ENCODE results near the gene MOB3B. TPM values are rescaled to one million over a fixed set of nuclear protein-coding genes. Genes with fewer than 3 reads are reported as not detected.

MOB3B gene
- polyA plus RNA-seq, 1 experiment, result 0.38 TPM

DNA sequence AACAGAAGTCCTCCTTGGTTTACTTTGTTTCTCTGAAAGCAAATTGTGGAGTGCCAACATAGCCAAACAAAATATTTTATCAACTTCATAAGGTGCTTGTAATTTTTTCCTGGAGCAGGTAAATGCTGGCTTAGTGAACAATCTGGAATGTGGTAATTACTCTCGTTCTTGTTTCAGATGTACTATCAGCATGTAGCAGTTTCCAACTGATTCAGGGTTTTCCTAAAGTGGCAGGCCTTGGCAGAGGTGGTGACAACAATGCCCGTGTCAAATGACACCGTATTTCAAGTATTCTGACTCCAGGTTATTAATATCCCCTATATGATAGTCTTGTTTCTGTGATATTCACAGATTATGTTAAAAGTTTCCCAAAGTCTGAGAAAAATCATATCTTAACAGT is 42.4 kb upstream of the MOB3B start:
- ChIA-PET CTCF (interaction anchor here (2.7 kb wide), 1 partner anchor 24 kb away, joined by 9 read pairs; no protein-coding TSS in a partner anchor), POLR2A (no interaction called here)
- Histone ChIP-seq H3K27ac (ENCODE audit: low read depth, low read length) (no peak overlapping the region), H3K4me3 (ENCODE audit: low read depth, low read length) (peak overlapping the region; percentile 73; the same call in 1 of the 2 replicates), H3K27me3 (ENCODE audit: control insufficient read depth, insufficient read depth, low read length) (no peaks in the 10 kb centered on the region), H3K9me3 (ENCODE audit: control insufficient read depth, insufficient read depth, low read length) (no peaks in the 10 kb centered on the region; the same call in 1 of the 2 replicates)
- DNase-seq (ENCODE audit: low read depth, low spot score), result no peak
- TF ChIP-seq, protein P1, sequence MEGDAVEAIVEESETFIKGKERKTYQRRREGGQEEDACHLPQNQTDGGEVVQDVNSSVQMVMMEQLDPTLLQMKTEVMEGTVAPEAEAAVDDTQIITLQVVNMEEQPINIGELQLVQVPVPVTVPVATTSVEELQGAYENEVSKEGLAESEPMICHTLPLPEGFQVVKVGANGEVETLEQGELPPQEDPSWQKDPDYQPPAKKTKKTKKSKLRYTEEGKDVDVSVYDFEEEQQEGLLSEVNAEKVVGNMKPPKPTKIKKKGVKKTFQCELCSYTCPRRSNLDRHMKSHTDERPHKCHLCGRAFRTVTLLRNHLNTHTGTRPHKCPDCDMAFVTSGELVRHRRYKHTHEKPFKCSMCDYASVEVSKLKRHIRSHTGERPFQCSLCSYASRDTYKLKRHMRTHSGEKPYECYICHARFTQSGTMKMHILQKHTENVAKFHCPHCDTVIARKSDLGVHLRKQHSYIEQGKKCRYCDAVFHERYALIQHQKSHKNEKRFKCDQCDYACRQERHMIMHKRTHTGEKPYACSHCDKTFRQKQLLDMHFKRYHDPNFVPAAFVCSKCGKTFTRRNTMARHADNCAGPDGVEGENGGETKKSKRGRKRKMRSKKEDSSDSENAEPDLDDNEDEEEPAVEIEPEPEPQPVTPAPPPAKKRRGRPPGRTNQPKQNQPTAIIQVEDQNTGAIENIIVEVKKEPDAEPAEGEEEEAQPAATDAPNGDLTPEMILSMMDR (IDR thresholded peaks at IDR 0.05; ENCODE audit: low read depth, low read length), result no peak

DNA sequence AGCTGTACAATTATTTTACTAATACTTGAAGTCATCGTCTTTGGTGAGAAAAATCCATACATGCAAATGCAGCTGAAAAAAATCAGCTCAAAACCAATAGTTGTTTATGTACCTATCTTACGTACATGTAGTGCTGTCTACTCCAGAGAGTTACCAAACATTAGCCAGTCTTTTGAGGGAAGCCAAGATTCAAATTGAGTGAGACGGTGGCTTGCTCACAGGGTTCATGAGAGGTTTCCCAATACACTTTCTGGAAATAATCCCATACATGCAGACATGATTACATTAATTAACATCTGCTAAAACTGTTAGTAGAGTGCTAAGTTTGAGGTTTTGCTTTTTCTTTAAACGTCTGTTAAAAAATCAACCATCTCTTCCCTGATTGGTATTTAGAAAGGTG is 41.4 kb upstream of the MOB3B start:
- Histone ChIP-seq H3K4me3 (ENCODE audit: low read depth, low read length) (no peak overlapping the region), H3K9me3 (ENCODE audit: control insufficient read depth, insufficient read depth, low read length) (no peaks in the 10 kb centered on the region; the same call in 1 of the 2 replicates), H3K27ac (ENCODE audit: low read depth, low read length) (no peak overlapping the region), H3K27me3 (ENCODE audit: control insufficient read depth, insufficient read depth, low read length) (no peaks in the 10 kb centered on the region)
- TF ChIP-seq, protein P1 (IDR thresholded peaks at IDR 0.05; ENCODE audit: low read depth, low read length), result no peak
- POLR2A ChIA-PET, result no interaction called here
- DNase-seq (ENCODE audit: low read depth, low spot score), result no peak
- CTCF ChIA-PET, result interaction anchor here (2.7 kb wide), 1 partner anchor 23 kb away, joined by 9 read pairs; no protein-coding TSS in a partner anchor

DNA sequence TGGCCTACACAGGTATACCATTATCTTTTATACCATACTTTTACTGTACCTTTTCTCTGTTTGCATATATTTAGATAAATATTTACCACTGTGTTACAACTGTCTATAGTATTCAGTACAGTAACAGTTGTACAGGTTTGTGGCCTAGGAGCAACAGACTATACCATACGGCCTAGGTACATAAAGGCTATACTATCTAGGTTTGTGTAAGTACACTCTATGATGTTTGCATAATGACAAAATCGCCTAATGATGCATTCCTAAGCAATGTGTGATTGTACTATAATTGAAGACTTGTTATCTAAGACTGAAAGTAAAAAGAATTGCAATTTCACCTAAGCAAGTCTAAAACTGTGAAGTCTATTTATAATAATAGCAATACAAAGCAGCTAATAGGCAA is 39.8 kb upstream of the MOB3B start:
- ChIA-PET CTCF (interaction anchor here (0.7 to 2.7 kb wide), 2 partner anchors 21 to 236 kb away, joined by 5 to 9 read pairs; no protein-coding TSS in a partner anchor), POLR2A (no interaction called here)
- Histone ChIP-seq H3K27me3 (ENCODE audit: control insufficient read depth, insufficient read depth, low read length) (no peaks in the 10 kb centered on the region), H3K4me3 (ENCODE audit: low read depth, low read length) (no peak overlapping the region), H3K9me3 (ENCODE audit: control insufficient read depth, insufficient read depth, low read length) (no peaks in the 10 kb centered on the region; the same call in 1 of the 2 replicates), H3K27ac (ENCODE audit: low read depth, low read length) (no peak overlapping the region)
- TF ChIP-seq, protein P1 (IDR thresholded peaks at IDR 0.05; ENCODE audit: low read depth, low read length), result no peak
- no peak for DNase-seq (ENCODE audit: low read depth, low spot score)

DNA sequence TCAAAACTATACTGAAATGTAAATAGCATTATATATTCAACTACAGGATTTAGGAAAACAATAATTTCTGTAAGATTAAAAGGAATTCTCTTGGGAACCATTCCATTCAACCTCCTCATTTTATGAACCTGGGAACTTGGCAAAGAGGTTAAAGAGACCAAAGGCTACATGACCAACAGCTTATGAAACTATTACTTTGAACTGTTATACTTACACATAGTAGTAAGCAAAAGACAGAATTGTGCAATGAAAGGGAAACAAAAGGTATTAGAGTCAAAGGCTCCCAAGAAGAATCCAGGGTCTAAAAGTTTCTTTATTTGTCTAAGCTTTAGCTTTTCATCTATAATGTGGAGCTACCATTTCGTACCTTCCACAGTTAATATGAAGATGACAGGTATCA is 36.5 kb upstream of the MOB3B start:
- TF ChIP-seq, protein P1 (IDR thresholded peaks at IDR 0.05; ENCODE audit: low read depth, low read length), result no peak
- POLR2A ChIA-PET, result no interaction called here
- CTCF ChIA-PET, result interaction anchor here (0.6 to 2.0 kb wide), 4 partner anchors 13 to 233 kb away, joined by 4 to 13 read pairs (median 7); no protein-coding TSS in a partner anchor
- Histone ChIP-seq H3K27ac (ENCODE audit: low read depth, low read length) (no peak overlapping the region), H3K9me3 (ENCODE audit: control insufficient read depth, insufficient read depth, low read length) (no peaks in the 10 kb centered on the region), H3K4me3 (ENCODE audit: low read depth, low read length) (no peak overlapping the region), H3K27me3 (ENCODE audit: control insufficient read depth, insufficient read depth, low read length) (no peaks in the 10 kb centered on the region)
- DNase-seq (ENCODE audit: low read depth, low spot score), result no peak

DNA sequence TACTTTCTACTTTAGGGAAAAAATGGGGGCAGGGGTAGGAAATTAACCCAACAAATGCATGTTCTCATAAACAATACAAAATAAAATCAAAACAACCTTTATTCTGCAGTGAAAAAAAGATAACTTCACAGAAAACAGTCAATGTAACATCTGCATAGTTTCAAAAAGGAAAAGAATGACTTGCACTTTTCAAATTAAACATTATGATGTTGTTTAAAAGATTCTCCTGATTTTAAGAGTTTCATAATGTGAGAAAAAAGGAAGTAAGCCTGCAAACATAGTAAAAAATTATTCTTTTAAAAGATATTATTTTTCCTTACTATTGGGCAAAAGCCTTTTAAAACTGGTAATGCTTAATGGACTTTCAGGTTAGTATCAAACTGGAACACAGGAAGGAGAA is 36.1 kb upstream of the MOB3B start:
- ChIA-PET POLR2A (no interaction called here), CTCF (interaction anchor here (2.0 kb wide), 1 partner anchor 232 kb away, joined by 10 read pairs; no protein-coding TSS in a partner anchor)

More for the DNA sequence above, 36.1 kb upstream of the MOB3B start:
- Histone ChIP-seq H3K9me3 (ENCODE audit: control insufficient read depth, insufficient read depth, low read length) (no peaks in the 10 kb centered on the region), H3K4me3 (ENCODE audit: low read depth, low read length) (no peak overlapping the region), H3K27ac (ENCODE audit: low read depth, low read length) (no peak overlapping the region), H3K27me3 (ENCODE audit: control insufficient read depth, insufficient read depth, low read length) (no peaks in the 10 kb centered on the region)
- DNase-seq (ENCODE audit: low read depth, low spot score), result no peak
- TF ChIP-seq, protein P1 (IDR thresholded peaks at IDR 0.05; ENCODE audit: low read depth, low read length), result no peak
